ENCODE results near the gene MCC.

DNA sequence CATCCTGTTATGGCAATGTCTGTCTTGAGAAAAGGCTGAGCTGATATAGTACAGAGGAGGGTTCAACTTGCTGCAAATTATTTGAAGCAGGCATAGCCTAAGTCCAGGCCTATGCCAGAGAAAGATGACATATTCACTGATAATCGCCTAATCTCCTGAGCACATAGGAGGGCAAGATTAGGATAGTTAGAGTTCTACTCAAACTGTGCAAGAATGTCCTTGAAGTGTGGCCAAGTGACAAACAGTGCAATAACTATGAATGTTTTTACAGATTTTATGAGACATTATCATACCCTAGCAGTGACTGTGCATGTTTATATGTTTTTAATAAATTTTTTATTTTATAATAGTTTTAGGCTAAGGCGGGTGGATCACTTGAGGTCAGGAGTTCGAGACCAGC, 149.6 kb downstream of the MCC start:
- TF ChIP-seq, protein P1, sequence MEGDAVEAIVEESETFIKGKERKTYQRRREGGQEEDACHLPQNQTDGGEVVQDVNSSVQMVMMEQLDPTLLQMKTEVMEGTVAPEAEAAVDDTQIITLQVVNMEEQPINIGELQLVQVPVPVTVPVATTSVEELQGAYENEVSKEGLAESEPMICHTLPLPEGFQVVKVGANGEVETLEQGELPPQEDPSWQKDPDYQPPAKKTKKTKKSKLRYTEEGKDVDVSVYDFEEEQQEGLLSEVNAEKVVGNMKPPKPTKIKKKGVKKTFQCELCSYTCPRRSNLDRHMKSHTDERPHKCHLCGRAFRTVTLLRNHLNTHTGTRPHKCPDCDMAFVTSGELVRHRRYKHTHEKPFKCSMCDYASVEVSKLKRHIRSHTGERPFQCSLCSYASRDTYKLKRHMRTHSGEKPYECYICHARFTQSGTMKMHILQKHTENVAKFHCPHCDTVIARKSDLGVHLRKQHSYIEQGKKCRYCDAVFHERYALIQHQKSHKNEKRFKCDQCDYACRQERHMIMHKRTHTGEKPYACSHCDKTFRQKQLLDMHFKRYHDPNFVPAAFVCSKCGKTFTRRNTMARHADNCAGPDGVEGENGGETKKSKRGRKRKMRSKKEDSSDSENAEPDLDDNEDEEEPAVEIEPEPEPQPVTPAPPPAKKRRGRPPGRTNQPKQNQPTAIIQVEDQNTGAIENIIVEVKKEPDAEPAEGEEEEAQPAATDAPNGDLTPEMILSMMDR (IDR thresholded peaks at IDR 0.05), result no peak
- TF ChIP-seq POLR2A (IDR thresholded peaks at IDR 0.05), result no peak
